K562 (cell line): ENCODE measurements around the gene GET3. TPM values are rescaled to one million over a fixed set of nuclear protein-coding genes. Genes with fewer than 3 reads are reported as not detected.

Experiments used
- CREB5 ChIP-seq: fragments of 250-450 bp; sonication (Bioruptor Pico); IDR thresholded peaks from 2 replicates; pipeline ENCODE4 v1.5.0; 2020; ENCODE audit warnings: mild to moderate bottlenecking
- E2F3 ChIP-seq: fragments of 250-450 bp; sonication (Bioruptor Pico); IDR thresholded peaks from 2 replicates; pipeline ENCODE4 v1.4.0; 2020; ENCODE audit warnings: mild to moderate bottlenecking
- ELF1 ChIP-seq: fragments of 200-800 bp; sonication (Bioruptor generic); IDR thresholded peaks from 2 replicates; pipeline ENCODE4 v1.6.1; 2016; ENCODE audit warnings: missing genetic modification characterization, missing compliant biosample characterization
- EWSR1 ChIP-seq: fragments of 450-650 bp; IDR thresholded peaks from 2 replicates; pipeline ENCODE4 v1.6.1; 2018; ENCODE audit warnings: borderline replicate concordance, mild to moderate bottlenecking, low read depth, moderate library complexity; ENCODE audit not compliant: partially characterized antibody
- FOXO4 ChIP-seq: fragments of 450-650 bp; formaldehyde crosslinking; IDR thresholded peaks from 2 replicates; pipeline ENCODE4 v1.4.0; 2020; ENCODE audit warnings: mild to moderate bottlenecking, moderate library complexity
- GATAD2A ChIP-seq: fragments of 450-650 bp; IDR thresholded peaks from 2 replicates; pipeline ENCODE4 v1.6.1; 2017
- HDAC1 ChIP-seq, 2 experiments: fragments of 450-650 bp; IDR thresholded peaks; 2 replicates each; pipeline ENCODE4 v1.6.1; 2016 to 2017; ENCODE audit warnings: inconsistent platforms in 1 of 2, mild to moderate bottlenecking in 1 of 2, moderate library complexity in 1 of 2
- KHSRP ChIP-seq: fragments of 450-650 bp; IDR thresholded peaks from 2 replicates; pipeline ENCODE4 v1.6.1; 2017
- L3MBTL2 ChIP-seq: fragments of 450-650 bp; IDR thresholded peaks from 2 replicates; pipeline ENCODE4 v1.6.1; 2016; ENCODE audit warnings: mild to moderate bottlenecking, moderate library complexity
- MAFK ChIP-seq: IDR thresholded peaks from 2 replicates; pipeline ENCODE4 v1.6.1; 2011; ENCODE audit warnings: low read length, improper control_type of control experiment
- MCM5 ChIP-seq: fragments of 450-650 bp; IDR thresholded peaks from 2 replicates; pipeline ENCODE4 v1.6.1; 2016; ENCODE audit warnings: low read depth
- NR4A1 ChIP-seq, 2 experiments: fragments of 250-450 bp in 1 of 2; fragments of 450-650 bp in 1 of 2; sonication (Bioruptor Pico) in 1 of 2; IDR thresholded peaks; 2 replicates each; pipeline versions ENCODE4 v1.4.0 to v1.6.1; 2016 to 2020; ENCODE audit warnings: mild to moderate bottlenecking in 2 of 2, missing compliant biosample characterization in 1 of 2, missing genetic modification characterization in 1 of 2, moderate library complexity in 1 of 2
- SAFB ChIP-seq: fragments of 200-400 bp; formaldehyde crosslinking; IDR thresholded peaks from 2 replicates; pipeline ENCODE4 v1.6.1; 2017; ENCODE audit warnings: low read depth, low read length, borderline replicate concordance
- TRIM25 ChIP-seq: fragments of 450-650 bp; IDR thresholded peaks from 2 replicates; pipeline ENCODE4 v1.7.0; 2016; ENCODE audit warnings: borderline replicate concordance
- ZBTB33 ChIP-seq: sonication (generic); formaldehyde crosslinking; IDR thresholded peaks from 2 replicates; pipeline ENCODE4 v1.8.1; 2023; ENCODE audit warnings: mild to moderate bottlenecking, missing genetic modification reagents
- ZFP36 ChIP-seq: fragments of 150-350 bp; IDR thresholded peaks from 2 replicates; pipeline ENCODE4 v1.6.1; 2018; ENCODE audit warnings: low read length, low read depth; ENCODE audit not compliant: partially characterized antibody
- ZNF184 ChIP-seq: sonication (generic); formaldehyde crosslinking; IDR thresholded peaks from 2 replicates; pipeline ENCODE4 v1.5.0; 2020; ENCODE audit warnings: missing genetic modification reagents
- ZNF24 ChIP-seq: fragments of 450-650 bp; IDR thresholded peaks from 2 replicates; pipeline ENCODE4 v1.6.1; 2016
- ZNF584 ChIP-seq: fragments of 200-800 bp; sonication (Bioruptor generic); IDR thresholded peaks from 2 replicates; pipeline ENCODE4 v1.6.1; 2016; ENCODE audit warnings: low read depth, mild to moderate bottlenecking, missing genetic modification characterization, missing compliant biosample characterization
- ZNF639 ChIP-seq, 2 experiments: fragments of 200-800 bp in 1 of 2; sonication (Bioruptor generic) in 1 of 2; sonication (generic) in 1 of 2; formaldehyde crosslinking in 1 of 2; IDR thresholded peaks in 1 of 2; conservative IDR thresholded peaks in 1 of 2; 2 replicates each; pipeline versions ENCODE4 v1.5.0 to v1.6.1; 2016 to 2020; ENCODE audit warnings: missing compliant biosample characterization in 1 of 2, missing genetic modification characterization in 1 of 2, missing genetic modification reagents in 1 of 2
- polyA plus RNA-seq, 8 experiments: library from polyadenylated mRNA; depleted of rRNA in 4 of 8; stranded (reverse) in 5 of 8; unstranded in 3 of 8; fragments of >200 nt; fragmentation: Nextera tagmentation in 2 of 8; fragmentation: Illumina TruSeq in 1 of 8; extraction: Ambion mirVana in 2 of 8; extraction: Trizol in 1 of 8; gene quantifications; 2 replicates each; pipeline versions ENCODE4 v1.2.1 to v1.2.3, GENCODE V29; 2011 to 2014; ENCODE audit warnings: inconsistent platforms in 1 of 8, missing spikeins in 1 of 8
- total RNA-seq, 7 experiments: library from RNA; depleted of rRNA in 6 of 7; stranded (reverse); fragments of >200 nt in 6 of 7; fragmentation: Illumina TruSeq in 2 of 7; extraction: Trizol in 2 of 7; gene quantifications; 2 replicates each; pipeline versions ENCODE4 v1.2.1 to v1.2.3, GENCODE V29; 2011 to 2021; ENCODE audit warnings: low replicate concordance in 1 of 7

The GET3 gene
- total and polyA plus RNA-seq, 9 of the 15 experiments (the other 6 are each of a cell fraction or from before 2014, with no cell fraction given) = 8.3 to 83.5 (median 51.8) TPM

- TF ChIP-seq NR4A1 (CRISPR knock-in tag; IDR thresholded peaks at IDR 0.05) = peak; percentile 32; the same call in 1 of the 2 replicates
- TF ChIP-seq NR4A1 (tag; IDR thresholded peaks at IDR 0.05) = no peak
- no peak for TF ChIP-seq ZNF24
- TF ChIP-seq E2F3 (CRISPR knock-in tag) = no peak
- peak; percentile 94 for TF ChIP-seq L3MBTL2
- no peak for TF ChIP-seq KHSRP
- no peak for TF ChIP-seq ZBTB33 (CRISPR knock-in tag)
- TF ChIP-seq MCM5 = no peak
- TF ChIP-seq ZNF584 (CRISPR knock-in tag) = no peak
- TF ChIP-seq EWSR1 = no peak
- TF ChIP-seq ZFP36 = no peak
- peak; percentile 46 for TF ChIP-seq SAFB
- no peak for TF ChIP-seq GATAD2A
- no peak for TF ChIP-seq CREB5 (CRISPR knock-in tag)
- no peak for TF ChIP-seq TRIM25
- TF ChIP-seq ZNF639 (CRISPR knock-in tag; conservative IDR thresholded peaks at IDR 0.05 in 1 of 2, IDR thresholded peaks at IDR 0.05 in 1 of 2) = 0 out of 4 replicates have a peak, but pooled peaks of 1 of the 2 experiments have one; percentile 18
- TF ChIP-seq ZNF184 (CRISPR knock-in tag) = no peak
- no peak for TF ChIP-seq MAFK
- peak; percentile 79 for TF ChIP-seq ELF1 (tag)
- peak in 1 of 2 experiments; percentile 78; a peak in 1 of 4 replicates for TF ChIP-seq HDAC1 (IDR thresholded peaks at IDR 0.05)
- TF ChIP-seq FOXO4 = no peak
These were observed 55.0 kb downstream of the GET3 start (continued) for GRCh38 chr19:12792051-12792852.
